ENCODE results near the gene C2orf80. TPM values are rescaled to one million over a fixed set of nuclear protein-coding genes. Genes with fewer than 3 reads are reported as not detected.
"Not testable (repeated sequence)": the region's sequence is repeated elsewhere in the genome, so short reads cannot be mapped to it uniquely, and the experiment has no call there.

The C2orf80 gene
- total and polyA plus RNA-seq, 8 donors = not detected

DNA sequence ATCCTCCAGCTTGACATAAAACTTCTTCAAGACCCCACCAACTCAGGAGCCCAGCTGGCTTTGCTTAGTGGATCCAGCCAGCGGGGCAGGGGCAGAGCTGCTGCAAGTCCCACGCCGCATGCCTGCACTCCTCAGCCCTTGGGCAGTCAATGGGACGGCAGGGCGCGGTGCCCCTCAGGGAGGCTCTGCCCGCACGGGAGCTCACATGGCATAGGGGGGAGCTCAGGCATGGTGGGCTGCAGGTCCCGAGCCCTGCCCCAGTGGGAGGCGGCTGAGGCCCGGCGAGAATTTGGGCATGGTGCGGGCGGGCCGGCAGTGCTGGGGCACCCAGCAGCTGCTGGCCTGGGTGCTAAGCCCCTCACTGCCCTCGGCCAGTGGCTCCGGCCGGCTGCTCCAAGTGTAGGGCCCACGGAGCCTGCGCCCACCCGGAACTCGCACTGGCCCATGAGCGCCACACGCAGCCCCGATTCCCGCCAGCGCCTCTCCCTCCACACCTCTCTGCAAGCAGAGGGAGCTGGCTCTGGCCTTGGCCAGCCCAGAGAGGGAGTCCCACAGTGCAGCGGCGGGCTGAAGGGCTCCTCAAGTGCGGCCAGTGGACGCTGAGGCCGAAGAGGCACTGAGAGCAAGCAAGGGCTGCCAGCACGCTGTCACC lies 37.9 kb upstream of the C2orf80 start:
- Histone ChIP-seq H3K27ac (no peak overlapping the region), H3K9me3 (peaks cover 0 to 10% (median 3%) of the 10 kb centered on the region in 4 donors), H3K27me3 (no peaks in the 10 kb centered on the region), H3K4me1 (no peaks in the 10 kb centered on the region), H3K4me3 (no peak overlapping the region), H3K36me3 (no peaks in the 10 kb centered on the region)
- WGBS, 5 donors = 90 to 97% (median 96%) methylated on average over 7 to 33 of the region's 33 CpGs
- intact Hi-C loops (cut with DNase I; ENCODE audit: low total_unique reads) = no loop called here
- TF ChIP-seq POLR2AphosphoS5 (IDR thresholded peaks at IDR 0.05) = no peak
- TF ChIP-seq POLR2A (IDR thresholded peaks at IDR 0.05) = no peak
- TF ChIP-seq, protein P1, sequence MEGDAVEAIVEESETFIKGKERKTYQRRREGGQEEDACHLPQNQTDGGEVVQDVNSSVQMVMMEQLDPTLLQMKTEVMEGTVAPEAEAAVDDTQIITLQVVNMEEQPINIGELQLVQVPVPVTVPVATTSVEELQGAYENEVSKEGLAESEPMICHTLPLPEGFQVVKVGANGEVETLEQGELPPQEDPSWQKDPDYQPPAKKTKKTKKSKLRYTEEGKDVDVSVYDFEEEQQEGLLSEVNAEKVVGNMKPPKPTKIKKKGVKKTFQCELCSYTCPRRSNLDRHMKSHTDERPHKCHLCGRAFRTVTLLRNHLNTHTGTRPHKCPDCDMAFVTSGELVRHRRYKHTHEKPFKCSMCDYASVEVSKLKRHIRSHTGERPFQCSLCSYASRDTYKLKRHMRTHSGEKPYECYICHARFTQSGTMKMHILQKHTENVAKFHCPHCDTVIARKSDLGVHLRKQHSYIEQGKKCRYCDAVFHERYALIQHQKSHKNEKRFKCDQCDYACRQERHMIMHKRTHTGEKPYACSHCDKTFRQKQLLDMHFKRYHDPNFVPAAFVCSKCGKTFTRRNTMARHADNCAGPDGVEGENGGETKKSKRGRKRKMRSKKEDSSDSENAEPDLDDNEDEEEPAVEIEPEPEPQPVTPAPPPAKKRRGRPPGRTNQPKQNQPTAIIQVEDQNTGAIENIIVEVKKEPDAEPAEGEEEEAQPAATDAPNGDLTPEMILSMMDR (IDR thresholded peaks at IDR 0.05) = no peak
- no peak for TF ChIP-seq EP300 (IDR thresholded peaks at IDR 0.05)
- DNase-seq = no peak

DNA sequence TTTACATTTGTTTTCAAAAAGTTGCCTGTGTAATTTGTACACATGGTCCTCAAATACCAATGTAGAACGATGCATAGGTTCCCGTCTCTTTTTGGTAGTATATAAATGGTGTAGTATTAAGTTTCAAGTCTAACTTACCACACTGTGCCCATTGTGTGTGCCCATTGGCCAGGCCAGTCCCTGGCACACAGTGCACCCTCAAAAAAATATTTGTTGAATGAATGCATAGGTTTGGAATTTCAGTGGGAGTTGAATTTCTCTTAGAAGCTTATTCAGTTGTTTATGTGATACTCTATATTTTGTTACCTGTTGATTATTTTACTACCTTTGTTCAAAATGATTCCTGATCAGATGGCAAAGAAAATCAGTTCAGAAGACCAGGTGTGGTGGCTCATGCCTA lies 35.0 kb upstream of the C2orf80 start:
- no peaks in the 10 kb centered on the region for H3K9me3 ChIP-seq
- intact Hi-C loops (cut with DNase I; ENCODE audit: low total_unique reads) = no loop called here
- no peak for DNase-seq
- no peak for TF ChIP-seq POLR2AphosphoS5 (IDR thresholded peaks at IDR 0.05)
- TF ChIP-seq, protein P1 (IDR thresholded peaks at IDR 0.05) = no peak
- TF ChIP-seq EP300 (IDR thresholded peaks at IDR 0.05) = no peak
- TF ChIP-seq POLR2A (IDR thresholded peaks at IDR 0.05) = no peak
- WGBS, 5 donors = 92 to 97% (median 95%) methylated on average over 2 of the region's 2 CpGs
- no peak overlapping the region for H3K4me3 ChIP-seq
- H3K36me3 ChIP-seq = no peaks in the 10 kb centered on the region
- H3K27me3 ChIP-seq = no peaks in the 10 kb centered on the region
- H3K4me1 ChIP-seq = no peaks in the 10 kb centered on the region
- H3K27ac ChIP-seq = no peak overlapping the region

DNA sequence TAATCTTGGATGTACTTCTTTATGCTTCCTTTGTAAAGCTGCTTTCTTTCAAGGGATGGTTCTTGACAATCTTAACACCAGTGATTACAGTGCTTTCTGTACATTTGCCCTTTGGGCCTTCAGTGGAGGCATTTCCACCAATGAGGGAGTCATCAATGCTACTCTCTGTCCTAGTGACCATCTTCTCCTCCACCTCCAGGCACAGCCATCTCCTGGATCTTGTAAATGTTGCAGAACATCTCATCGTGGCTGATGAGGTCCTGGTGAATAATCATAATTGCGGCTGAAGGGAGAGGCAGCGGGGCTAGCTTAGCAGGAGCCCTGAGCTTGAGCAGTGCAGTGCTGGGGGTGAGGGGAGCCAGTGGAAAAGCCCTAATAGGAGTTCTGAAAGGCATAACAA lies 32.5 kb upstream of the C2orf80 start:
- intact Hi-C loops (cut with DNase I; ENCODE audit: low total_unique reads) = no loop called here
- Histone ChIP-seq H3K4me1 (no peaks in the 10 kb centered on the region), H3K27me3 (no peaks in the 10 kb centered on the region), H3K4me3 (no peak overlapping the region), H3K9me3 (no peaks in the 10 kb centered on the region), H3K36me3 (no peaks in the 10 kb centered on the region), H3K27ac (no peak overlapping the region)
- 80 to 92% (median 88%) methylated on average over 3 of the region's 3 CpGs for WGBS, 5 donors
- TF ChIP-seq, protein P1 (IDR thresholded peaks at IDR 0.05) = no peak
- TF ChIP-seq EP300 (IDR thresholded peaks at IDR 0.05) (no peak), POLR2AphosphoS5 (IDR thresholded peaks at IDR 0.05) (no peak), POLR2A (IDR thresholded peaks at IDR 0.05) (no peak)
- DNase-seq = no peak

DNA sequence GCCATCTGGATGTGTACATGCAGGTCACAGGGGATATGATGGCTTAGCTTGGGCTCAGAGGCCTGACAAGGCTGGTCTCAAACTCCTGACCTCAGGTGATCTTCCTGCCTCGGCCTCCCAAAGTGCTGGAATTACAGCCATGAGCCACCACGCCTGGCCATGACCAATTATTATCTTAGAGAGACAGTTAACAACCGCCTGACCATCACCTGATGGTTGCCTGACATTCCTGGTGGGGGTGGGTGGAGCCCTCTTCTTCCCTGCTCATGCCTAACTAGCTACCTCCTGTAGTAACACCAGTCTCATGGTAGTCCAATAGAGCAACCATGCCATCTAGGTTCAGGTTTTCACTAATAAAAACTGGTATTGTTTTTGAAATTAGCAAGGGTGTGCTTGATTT lies 32.0 kb upstream of the C2orf80 start:
- WGBS, 5 donors = 69 to 90% (median 84%) methylated on average over 3 of the region's 3 CpGs
- H3K36me3 ChIP-seq; DNase-seq; H3K27me3 ChIP-seq; H3K9me3 ChIP-seq; H3K4me1 ChIP-seq; H3K4me3 ChIP-seq; H3K27ac ChIP-seq; intact Hi-C loops (cut with DNase I; ENCODE audit: low total_unique reads): not testable (repeated sequence)

DNA sequence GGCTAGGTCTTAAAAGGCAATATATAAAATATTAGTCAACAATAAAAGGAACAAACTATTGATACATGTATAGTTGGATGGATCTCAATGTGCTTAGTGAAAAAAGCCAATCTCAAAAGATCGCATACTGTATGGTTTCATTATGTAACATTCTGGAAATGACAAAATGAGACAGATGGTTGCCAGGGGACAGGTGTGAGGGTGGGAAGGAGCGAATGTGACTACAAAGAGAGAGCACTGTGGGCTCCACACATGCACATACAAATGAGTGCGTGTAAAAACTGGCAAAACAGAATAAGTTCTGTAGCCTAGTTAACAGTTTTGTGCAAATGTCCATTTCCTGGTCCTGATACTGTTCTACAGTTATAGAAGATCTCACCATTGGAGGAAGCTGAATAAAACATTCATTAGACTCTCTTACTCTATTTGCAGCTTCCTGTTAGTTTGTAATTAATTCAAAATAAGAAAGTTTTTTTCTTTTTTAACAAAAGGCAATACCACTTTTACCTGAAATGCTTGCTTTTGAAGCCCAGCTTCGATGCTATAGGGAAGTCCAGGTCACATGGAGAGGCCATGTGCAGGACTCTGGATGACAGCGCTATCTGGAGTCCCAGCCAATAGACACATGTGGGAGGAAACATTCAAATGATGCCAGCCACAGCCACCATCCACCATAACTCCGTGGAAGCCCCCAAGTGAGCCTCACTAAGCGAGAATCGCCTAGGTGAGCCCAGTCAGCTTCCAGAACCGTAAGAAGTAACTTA lies 21.0 kb upstream of the C2orf80 start:
- TF ChIP-seq POLR2AphosphoS5 (IDR thresholded peaks at IDR 0.05) (no peak), POLR2A (IDR thresholded peaks at IDR 0.05) (no peak), EP300 (IDR thresholded peaks at IDR 0.05) (no peak)
- TF ChIP-seq, protein P1 (IDR thresholded peaks at IDR 0.05) = no peak
- WGBS, 5 donors = 89 to 92% (median 91%) methylated on average over 9 of the region's 9 CpGs
- intact Hi-C loops (cut with DNase I; ENCODE audit: low total_unique reads) = no loop called here

More for the DNA sequence above, 21.0 kb upstream of the C2orf80 start:
- no peaks in the 10 kb centered on the region for H3K4me1 ChIP-seq
- H3K9me3 ChIP-seq = no peaks in the 10 kb centered on the region
- H3K27ac ChIP-seq = no peak overlapping the region
- no peaks in the 10 kb centered on the region for H3K27me3 ChIP-seq
- H3K36me3 ChIP-seq = no peaks in the 10 kb centered on the region
- DNase-seq = no peak
- no peak overlapping the region for H3K4me3 ChIP-seq
